Natural killer cell (primary cell): ENCODE measurements around the gene PDILT. TPM values are rescaled to one million over a fixed set of nuclear protein-coding genes. Genes with fewer than 3 reads are reported as not detected.

Experiments
- ATAC-seq, 3 donors: fragments of 150-1000 bp in 2 of 3; fragments of 200-7000 bp in 1 of 3; cut with Tn5 transposase; 1 replicate in 1 of 3; 2 replicates in 2 of 3; pipeline ENCODE4 v1.10.0; 2021; ENCODE audit warnings: mild to moderate bottlenecking in 2 of 3, moderate library complexity in 2 of 3
- DNase-seq, 2 donors: peaks; one replicate each; pipeline versions ENCODE4 v3.0.0 to v3.0.0-alpha.2; 2013 to 2021; ENCODE audit warnings: mixed read lengths in 1 of 2
- H3K27ac ChIP-seq: one replicate; pipeline ENCODE4 v1.5.1; 2013; ENCODE audit warnings: mild to moderate bottlenecking, low read length
- H3K27me3 ChIP-seq: one replicate; pipeline ENCODE4 v1.6.1; 2013; ENCODE audit warnings: low read length; ENCODE audit not compliant: control insufficient read depth, insufficient read depth
- H3K36me3 ChIP-seq: one replicate; pipeline ENCODE4 v1.6.1; 2013; ENCODE audit warnings: low read length; ENCODE audit not compliant: control insufficient read depth, insufficient read depth
- H3K4me1 ChIP-seq: one replicate; pipeline ENCODE4 v1.6.1; 2013; ENCODE audit warnings: low read length; ENCODE audit not compliant: control insufficient read depth, insufficient read depth
- H3K4me3 ChIP-seq: one replicate; pipeline ENCODE4 v1.5.1; 2013; ENCODE audit warnings: low read length
- H3K9me3 ChIP-seq: one replicate; pipeline ENCODE4 v1.6.1; 2013; ENCODE audit warnings: low read length; ENCODE audit not compliant: control insufficient read depth, insufficient read depth
- H3K27ac Mint-ChIP-seq, 2 donors: one replicate each; pipeline ENCODE4 v1.8.0; 2022; ENCODE audit warnings: mild to moderate bottlenecking in 2 of 2, mixed read lengths in 2 of 2, moderate library complexity in 1 of 2
- H3K27me3 Mint-ChIP-seq, 2 donors: one replicate each; pipeline ENCODE4 v1.8.0; 2022; ENCODE audit warnings: low read depth in 2 of 2, mixed read lengths in 2 of 2
- H3K36me3 Mint-ChIP-seq: one replicate; pipeline ENCODE4 v1.8.0; 2022; ENCODE audit warnings: mixed read lengths
- H3K4me1 Mint-ChIP-seq, 2 donors: one replicate each; pipeline ENCODE4 v1.8.0; 2022; ENCODE audit warnings: mixed read lengths in 2 of 2
- H3K4me3 Mint-ChIP-seq: one replicate; pipeline ENCODE4 v1.8.0; 2022; ENCODE audit warnings: mild to moderate bottlenecking, moderate library complexity, mixed read lengths
- H3K9me3 Mint-ChIP-seq, 2 donors: one replicate each; pipeline ENCODE4 v1.8.0; 2022; ENCODE audit warnings: mixed read lengths in 2 of 2
- WGBS: methylation state at CpG from one replicate; pipeline ENCODE4 v1.1.7; 2013; ENCODE audit warnings: missing lambda C conversion rate; ENCODE audit not compliant: insufficient coverage; 5-methylcytosine and 5-hydroxymethylcytosine counted together
- intact Hi-C: fragments of 100-400 bp; cut with micrococcal nuclease; formaldehyde crosslinking; loops from one replicate; pipeline ENCODE4 v1.14.2; 2022
- total RNA-seq, 4 donors: library from RNA; stranded (reverse); fragments of 120-200 nt in 1 of 4; gene quantifications; one replicate each; pipeline versions ENCODE4 v1.2.3 to v1.2.4, GENCODE V29; 2013 to 2022
- TF ChIP-seq, protein P1 (sequence below): fragments of 200-600 bp; IDR thresholded peaks from one replicate; pipeline ENCODE4 v1.8.0; 2022; ENCODE audit warnings: antibody characterized with exemption

The PDILT gene
- total RNA-seq, 3 donors from 2014 or later (not counting 1 experiment from before 2014, with no cell fraction given) = not detected

DNA sequence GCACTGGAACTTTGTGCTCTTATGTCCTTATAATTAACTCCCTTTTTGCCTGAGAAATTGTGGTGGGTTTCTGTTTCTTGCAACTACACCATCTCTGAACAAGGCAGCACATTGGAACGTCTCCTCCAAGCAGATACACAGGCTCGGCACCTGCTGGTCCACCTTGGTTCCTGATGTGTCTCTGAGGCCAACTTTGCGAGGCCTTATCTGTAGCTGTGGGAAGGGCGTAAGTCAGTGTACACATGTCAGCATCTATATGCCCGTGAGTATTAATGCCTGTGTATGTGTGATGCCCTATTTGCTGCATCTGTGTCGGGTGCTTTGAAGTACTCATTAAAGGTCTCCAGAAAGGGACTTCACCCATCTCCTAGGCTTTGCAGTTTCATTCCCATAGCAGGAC is 94.8 kb downstream of the PDILT start:
- DNase-seq (no peak), ATAC-seq (no peak)
- Mint-ChIP-seq H3K4me1 (no peaks in the 10 kb centered on the region), H3K9me3 (no peaks in the 10 kb centered on the region), H3K27me3 (no peaks in the 10 kb centered on the region), H3K27ac (no peak overlapping the region), H3K36me3 (no peaks in the 10 kb centered on the region), H3K4me3 (no peak overlapping the region)
- Histone ChIP-seq H3K9me3 (no peaks in the 10 kb centered on the region), H3K36me3 (no peaks in the 10 kb centered on the region), H3K27me3 (no peaks in the 10 kb centered on the region), H3K27ac (no peak overlapping the region), H3K4me1 (no peaks in the 10 kb centered on the region), H3K4me3 (no peak overlapping the region)
- intact Hi-C loops = no loop called here
- WGBS = 95% methylated on average over 6 of the region's 6 CpGs
- TF ChIP-seq, protein P1, sequence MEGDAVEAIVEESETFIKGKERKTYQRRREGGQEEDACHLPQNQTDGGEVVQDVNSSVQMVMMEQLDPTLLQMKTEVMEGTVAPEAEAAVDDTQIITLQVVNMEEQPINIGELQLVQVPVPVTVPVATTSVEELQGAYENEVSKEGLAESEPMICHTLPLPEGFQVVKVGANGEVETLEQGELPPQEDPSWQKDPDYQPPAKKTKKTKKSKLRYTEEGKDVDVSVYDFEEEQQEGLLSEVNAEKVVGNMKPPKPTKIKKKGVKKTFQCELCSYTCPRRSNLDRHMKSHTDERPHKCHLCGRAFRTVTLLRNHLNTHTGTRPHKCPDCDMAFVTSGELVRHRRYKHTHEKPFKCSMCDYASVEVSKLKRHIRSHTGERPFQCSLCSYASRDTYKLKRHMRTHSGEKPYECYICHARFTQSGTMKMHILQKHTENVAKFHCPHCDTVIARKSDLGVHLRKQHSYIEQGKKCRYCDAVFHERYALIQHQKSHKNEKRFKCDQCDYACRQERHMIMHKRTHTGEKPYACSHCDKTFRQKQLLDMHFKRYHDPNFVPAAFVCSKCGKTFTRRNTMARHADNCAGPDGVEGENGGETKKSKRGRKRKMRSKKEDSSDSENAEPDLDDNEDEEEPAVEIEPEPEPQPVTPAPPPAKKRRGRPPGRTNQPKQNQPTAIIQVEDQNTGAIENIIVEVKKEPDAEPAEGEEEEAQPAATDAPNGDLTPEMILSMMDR = no peak

Other genes starting within 250 kb of the PDILT start
- not detected for gene GP2, start 77.2 kb downstream of the PDILT start, total RNA-seq
- gene UMOD, start 52.0 kb downstream of the PDILT start, total RNA-seq = not detected
- not detected for gene ACSM5, start 4.8 kb upstream of the PDILT start, total RNA-seq
- gene ACSM2A, start 46.8 kb upstream of the PDILT start, total RNA-seq = not detected
- not detected for gene ACSM2B, start 171.6 kb upstream of the PDILT start, total RNA-seq